GM10266 (cell line): ENCODE measurements around the gene OPTC.

Source experiments
- DNase-seq: peaks from one replicate; pipeline ENCODE4 v3.0.0; 2012; ENCODE audit errors: extremely low spot score
- CTCF ChIP-seq: IDR thresholded peaks from 2 replicates; pipeline ENCODE4 v1.5.1; 2012; ENCODE audit warnings: mild to moderate bottlenecking, low read depth; ENCODE audit not compliant: control insufficient read depth, insufficient read depth; ENCODE audit errors: missing control alignments

OPTC gene

GRCh38 chr1:203557390-203557789 lies 63.4 kb downstream of the OPTC start:
- no peak for DNase-seq
- no peak for TF ChIP-seq CTCF

GRCh38 chr1:203558064-203558760 lies 64.3 kb downstream of the OPTC start:
- TF ChIP-seq CTCF: no peak
- no peak for DNase-seq
